ENCODE data around the gene GOLIM4. TPM values are rescaled to one million over a fixed set of nuclear protein-coding genes. Genes with fewer than 3 reads are reported as not detected.

GOLIM4 gene
- total RNA-seq, 1 experiment from 2014 or later: 24.6 TPM

- H3K4me1 ChIP-seq (ENCODE audit: insufficient read depth, low read length): no peaks in the 10 kb centered on the region; the same call in 1 of the 2 replicates
- no peak overlapping the region for H3K14ac ChIP-seq (ENCODE audit: insufficient read depth, low read length)
- H2BK5ac ChIP-seq (ENCODE audit: insufficient read length, low read length): no peak overlapping the region
- H3K4ac ChIP-seq (ENCODE audit: low read depth, low read length): no peak overlapping the region
- no peak overlapping the region for H2BK20ac ChIP-seq (ENCODE audit: low read depth, low read length, poor library complexity, severe bottlenecking)
- no peak overlapping the region for H3K56ac ChIP-seq (ENCODE audit: insufficient read length, low read depth, low read length)
- no peak overlapping the region for H4K5ac ChIP-seq (ENCODE audit: insufficient read length, low read depth, low read length)
- H3K79me2 ChIP-seq (ENCODE audit: insufficient read depth, low read length): no peaks in the 10 kb centered on the region; the same call in 1 of the 2 replicates
- no peak overlapping the region for H2BK120ac ChIP-seq (ENCODE audit: low read depth, low read length, poor library complexity, severe bottlenecking)
- no peaks in the 10 kb centered on the region for H3K23me2 ChIP-seq (ENCODE audit: insufficient read length, low read depth, low read length, poor library complexity, severe bottlenecking)
- H2BK12ac ChIP-seq (ENCODE audit: insufficient read length, low read depth, low read length): no peak overlapping the region
- no peaks in the 10 kb centered on the region for H3K79me1 ChIP-seq (ENCODE audit: insufficient read depth, low read depth, low read length, poor library complexity, severe bottlenecking)
- no peak for TF ChIP-seq CTCF (conservative IDR thresholded peaks at IDR 0.05)
- no peak overlapping the region for H3T11ph ChIP-seq (ENCODE audit: low read length)
- H2BK15ac ChIP-seq (ENCODE audit: low read depth, low read length): no peak overlapping the region
- no peak overlapping the region for H2AFZ ChIP-seq (ENCODE audit: low read length)
- no peak overlapping the region for H4K8ac ChIP-seq (replicated peaks; ENCODE audit: insufficient read length, low read depth, low read length)
- Mint-ChIP-seq H3K4me3 (no peak overlapping the region), H3K9me3 (no peaks in the 10 kb centered on the region; a peak in 1 of 5 replicates), H3K4me1 (peaks cover 7 to 16% of the 10 kb centered on the region in 2 experiments; a peak in 2 of 4 replicates), H3K27me3 (ENCODE audit: low read depth) (no peaks in the 10 kb centered on the region), H3K36me3 (ENCODE audit: insufficient read depth in 1 of 3, low read depth in 3 of 3) (no peaks in the 10 kb centered on the region), H3K27ac (no peak overlapping the region)
- H4K20me1 ChIP-seq (ENCODE audit: control insufficient read depth, insufficient read depth, insufficient read length): no peaks in the 10 kb centered on the region
- H3K27ac ChIP-seq (ENCODE audit: insufficient read length, low read depth, low read length): no peak overlapping the region
- no peak overlapping the region for H3K9ac ChIP-seq (ENCODE audit: extremely low read depth, insufficient read length, low read length)
- no peak for DNase-seq
- no peak overlapping the region for H3K23ac ChIP-seq (ENCODE audit: insufficient read length, low read depth, low read length)
- H2AK5ac ChIP-seq (ENCODE audit: insufficient read length, low read length): no peak overlapping the region
- no peak overlapping the region for H4K91ac ChIP-seq (ENCODE audit: insufficient read length, low read depth, low read length)
- H3K9me3 ChIP-seq (ENCODE audit: control insufficient read depth, low read depth, low read length): no peaks in the 10 kb centered on the region
- no peak overlapping the region for H3K18ac ChIP-seq (ENCODE audit: insufficient read length, low read depth, low read length)
- no peak overlapping the region for H3K4me2 ChIP-seq (ENCODE audit: insufficient read depth, insufficient read length, low read length)
- H3K27me3 ChIP-seq (ENCODE audit: insufficient read depth, low read length): no peaks in the 10 kb centered on the region
These were observed 28.8 kb downstream of the GOLIM4 start for GRCh38 chr3:168066882-168067281.
